ENCODE measurements around the gene FRMD6. TPM values are rescaled to one million over a fixed set of nuclear protein-coding genes. Genes with fewer than 3 reads are reported as not detected.

The FRMD6 gene
- polyA plus RNA-seq, 1 experiment = 507 TPM

DNA sequence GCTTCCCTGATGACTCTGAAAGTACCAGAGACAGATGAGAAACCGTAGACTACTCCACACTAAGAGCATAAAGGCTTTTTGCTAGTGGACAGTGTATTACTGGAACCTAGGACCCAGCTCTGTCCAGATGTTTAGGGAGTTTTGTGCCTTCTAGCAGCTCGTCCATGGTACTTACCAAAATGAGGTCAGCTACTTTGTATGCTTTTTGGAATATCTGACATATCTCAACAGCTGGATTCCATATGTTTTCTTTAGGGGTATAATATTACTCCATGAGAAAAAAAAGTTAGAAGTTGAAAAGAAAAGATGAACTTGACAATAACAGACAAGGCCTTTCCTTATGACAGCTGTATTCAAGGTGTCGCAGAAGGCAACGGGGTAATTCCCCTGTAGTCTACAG, 32.1 kb upstream of the FRMD6 start:
- TF ChIP-seq, protein P1, sequence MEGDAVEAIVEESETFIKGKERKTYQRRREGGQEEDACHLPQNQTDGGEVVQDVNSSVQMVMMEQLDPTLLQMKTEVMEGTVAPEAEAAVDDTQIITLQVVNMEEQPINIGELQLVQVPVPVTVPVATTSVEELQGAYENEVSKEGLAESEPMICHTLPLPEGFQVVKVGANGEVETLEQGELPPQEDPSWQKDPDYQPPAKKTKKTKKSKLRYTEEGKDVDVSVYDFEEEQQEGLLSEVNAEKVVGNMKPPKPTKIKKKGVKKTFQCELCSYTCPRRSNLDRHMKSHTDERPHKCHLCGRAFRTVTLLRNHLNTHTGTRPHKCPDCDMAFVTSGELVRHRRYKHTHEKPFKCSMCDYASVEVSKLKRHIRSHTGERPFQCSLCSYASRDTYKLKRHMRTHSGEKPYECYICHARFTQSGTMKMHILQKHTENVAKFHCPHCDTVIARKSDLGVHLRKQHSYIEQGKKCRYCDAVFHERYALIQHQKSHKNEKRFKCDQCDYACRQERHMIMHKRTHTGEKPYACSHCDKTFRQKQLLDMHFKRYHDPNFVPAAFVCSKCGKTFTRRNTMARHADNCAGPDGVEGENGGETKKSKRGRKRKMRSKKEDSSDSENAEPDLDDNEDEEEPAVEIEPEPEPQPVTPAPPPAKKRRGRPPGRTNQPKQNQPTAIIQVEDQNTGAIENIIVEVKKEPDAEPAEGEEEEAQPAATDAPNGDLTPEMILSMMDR (IDR thresholded peaks at IDR 0.05; ENCODE audit: insufficient read depth, low read depth, low read length) = no peak
- CTCF ChIA-PET = no interaction called here
- no peak for DNase-seq (ENCODE audit: low read depth)
- Histone ChIP-seq H3K27me3 (ENCODE audit: control insufficient read depth, insufficient read depth, low read length) (no peaks in the 10 kb centered on the region), H3K4me3 (ENCODE audit: low read depth, low read length) (no peak overlapping the region), H3K36me3 (ENCODE audit: control insufficient read depth, insufficient read depth, low read length) (no peaks in the 10 kb centered on the region)
- POLR2A ChIA-PET = no interaction called here

- TF ChIP-seq, protein P1 (IDR thresholded peaks at IDR 0.05; ENCODE audit: insufficient read depth, low read depth, low read length) = no peak
- DNase-seq (ENCODE audit: low read depth) = no peak
- Histone ChIP-seq H3K36me3 (ENCODE audit: control insufficient read depth, insufficient read depth, low read length) (no peaks in the 10 kb centered on the region), H3K27me3 (ENCODE audit: control insufficient read depth, insufficient read depth, low read length) (no peaks in the 10 kb centered on the region), H3K4me3 (ENCODE audit: low read depth, low read length) (no peak overlapping the region)
- ChIA-PET POLR2A (no interaction called here), CTCF (interaction anchor here (1.1 kb wide), 1 partner anchor 66 kb away, joined by 4 read pairs; no protein-coding TSS in a partner anchor)
Measured at GRCh38 chr14:51620056-51620455, 31.7 kb upstream of the FRMD6 start.

GRCh38 chr14:51621654-51622053, 30.1 kb upstream of the FRMD6 start:
- TF ChIP-seq, protein P1 (IDR thresholded peaks at IDR 0.05; ENCODE audit: insufficient read depth, low read depth, low read length) = no peak
- no peak for DNase-seq (ENCODE audit: low read depth)
- ChIA-PET POLR2A (interaction anchor here (0.6 kb wide), 1 partner anchor 81 kb away, joined by 3 read pairs; no protein-coding TSS in a partner anchor), CTCF (interaction anchor here (1.2 to 1.4 kb wide), 2 partner anchors 67 to 338 kb away, joined by 4 read pairs; no protein-coding TSS in a partner anchor)
- Histone ChIP-seq H3K36me3 (ENCODE audit: control insufficient read depth, insufficient read depth, low read length) (no peaks in the 10 kb centered on the region), H3K4me3 (ENCODE audit: low read depth, low read length) (no peak overlapping the region), H3K27me3 (ENCODE audit: control insufficient read depth, insufficient read depth, low read length) (no peaks in the 10 kb centered on the region)

GRCh38 chr14:51622376-51622775, 29.3 kb upstream of the FRMD6 start:
- POLR2A ChIA-PET = no interaction called here
- TF ChIP-seq, protein P1 (IDR thresholded peaks at IDR 0.05; ENCODE audit: insufficient read depth, low read depth, low read length) = no peak
- CTCF ChIA-PET = interaction anchor here (0.6 to 1.2 kb wide), 2 partner anchors 31 to 339 kb away, joined by 4 read pairs; no protein-coding TSS in a partner anchor
- Histone ChIP-seq H3K4me3 (ENCODE audit: low read depth, low read length) (no peak overlapping the region), H3K27me3 (ENCODE audit: control insufficient read depth, insufficient read depth, low read length) (no peaks in the 10 kb centered on the region), H3K36me3 (ENCODE audit: control insufficient read depth, insufficient read depth, low read length) (no peaks in the 10 kb centered on the region)
- DNase-seq (ENCODE audit: low read depth) = no peak

GRCh38 chr14:51624955-51625569, 26.6 kb upstream of the FRMD6 start:
- H3K36me3 ChIP-seq (ENCODE audit: control insufficient read depth, insufficient read depth, low read length) = no peaks in the 10 kb centered on the region
- no peak overlapping the region for H3K4me3 ChIP-seq (ENCODE audit: low read depth, low read length)
- H3K27me3 ChIP-seq (ENCODE audit: control insufficient read depth, insufficient read depth, low read length) = no peaks in the 10 kb centered on the region
- CTCF ChIA-PET = no interaction called here
- POLR2A ChIA-PET = no interaction called here
- no peak for DNase-seq (ENCODE audit: low read depth)
- TF ChIP-seq, protein P1 (IDR thresholded peaks at IDR 0.05; ENCODE audit: insufficient read depth, low read depth, low read length) = no peak
